Caco-2 (cell line): ENCODE data around the gene SH2D6. TPM values are rescaled to one million over a fixed set of nuclear protein-coding genes. Genes with fewer than 3 reads are reported as not detected.

ENCODE experiments used
- BruUV-seq: library from RNA; stranded (reverse); fragments of 400-500 nt; replicated peaks from 2 replicates; lab custom pipeline; 2021; lab: Mats Ljungman, UMichigan
- CTCF ChIA-PET: fragments of 300-600 bp; sonication (Branson Sonifier 250); formaldehyde crosslinking; loops from one replicate; lab custom pipeline; 2022; ENCODE audit warnings: antibody characterized with exemption; lab: Charles Lee
- POLR2A ChIA-PET: fragments of 300-600 bp; sonication (Branson Sonifier 250); formaldehyde crosslinking; loops from one replicate; lab custom pipeline; 2022; ENCODE audit warnings: antibody characterized with exemption; lab: Charles Lee
- DNase-seq, 2 experiments: peaks; one replicate each; pipeline versions ENCODE4 v3.0.0 to v3.0.0-alpha.2; 2020 to 2022
- H3K27me3 ChIP-seq: replicated peaks from 2 replicates; pipeline ENCODE4 v1.6.0; 2011; ENCODE audit warnings: low read length; ENCODE audit not compliant: control insufficient read depth, insufficient read depth
- H3K36me3 ChIP-seq: 2 replicates; pipeline ENCODE4 v1.5.1; 2011; ENCODE audit warnings: low read length; ENCODE audit not compliant: control insufficient read depth, insufficient read depth
- H3K4me1 ChIP-seq: fragments of 250-450 bp; sonication (Bioruptor Pico); 2 replicates; pipeline ENCODE4 v1.5.1; 2020; ENCODE audit warnings: mild to moderate bottlenecking
- H3K4me3 ChIP-seq: 2 replicates; pipeline ENCODE4 v1.5.1; 2011; ENCODE audit warnings: low read depth, mild to moderate bottlenecking, control low read depth, low read length
- H3K9me3 ChIP-seq: fragments of 250-450 bp; sonication (Bioruptor Pico); 2 replicates; pipeline ENCODE4 v1.5.1; 2020; ENCODE audit warnings: mild to moderate bottlenecking, moderate library complexity
- H3K27ac Mint-ChIP-seq: one replicate; pipeline ENCODE4 v1.8.0; 2022; ENCODE audit warnings: mixed read lengths; ENCODE audit not compliant: unreplicated experiment
- H3K27me3 Mint-ChIP-seq: one replicate; pipeline ENCODE4 v1.8.0; 2022; ENCODE audit warnings: mixed read lengths; ENCODE audit not compliant: insufficient read depth, unreplicated experiment
- H3K36me3 Mint-ChIP-seq: one replicate; pipeline ENCODE4 v1.8.0; 2022; ENCODE audit warnings: mild to moderate bottlenecking, mixed read lengths; ENCODE audit not compliant: insufficient read depth, unreplicated experiment
- H3K4me1 Mint-ChIP-seq: one replicate; pipeline ENCODE4 v1.8.0; 2022; ENCODE audit warnings: low read depth, mixed read lengths; ENCODE audit not compliant: unreplicated experiment
- H3K4me3 Mint-ChIP-seq: one replicate; pipeline ENCODE4 v1.8.0; 2022; ENCODE audit warnings: mild to moderate bottlenecking, moderate library complexity, mixed read lengths; ENCODE audit not compliant: unreplicated experiment
- H3K9me3 Mint-ChIP-seq: one replicate; pipeline ENCODE4 v1.8.0; 2022; ENCODE audit warnings: mixed read lengths; ENCODE audit not compliant: unreplicated experiment
- intact Hi-C: fragments of 100-400 bp; cut with micrococcal nuclease; formaldehyde crosslinking; loops from one replicate; pipeline ENCODE4 v1.10.0; 2022; ENCODE audit not compliant: unreplicated experiment
- total RNA-seq: library from RNA; stranded (reverse); gene quantifications from 2 replicates; pipeline ENCODE4 v1.2.3, GENCODE V29; 2022
- TF ChIP-seq, protein P1 (sequence below), 2 experiments: fragments of 200-600 bp in 1 of 2; IDR thresholded peaks; 1 replicate in 1 of 2; 2 replicates in 1 of 2; pipeline versions ENCODE4 v1.5.1 to v1.8.0; 2011 to 2022; ENCODE audit warnings: antibody characterized with exemption in 1 of 2, control low read depth in 1 of 2, inconsistent platforms in 1 of 2, low read depth in 1 of 2, low read length in 1 of 2, mild to moderate bottlenecking in 1 of 2, moderate library complexity in 1 of 2; ENCODE audit not compliant: insufficient read depth in 1 of 2, severe bottlenecking in 1 of 2, unreplicated experiment in 1 of 2

Gene SH2D6
- total RNA-seq, 1 experiment from 2014 or later = 0.88 TPM

DNA sequence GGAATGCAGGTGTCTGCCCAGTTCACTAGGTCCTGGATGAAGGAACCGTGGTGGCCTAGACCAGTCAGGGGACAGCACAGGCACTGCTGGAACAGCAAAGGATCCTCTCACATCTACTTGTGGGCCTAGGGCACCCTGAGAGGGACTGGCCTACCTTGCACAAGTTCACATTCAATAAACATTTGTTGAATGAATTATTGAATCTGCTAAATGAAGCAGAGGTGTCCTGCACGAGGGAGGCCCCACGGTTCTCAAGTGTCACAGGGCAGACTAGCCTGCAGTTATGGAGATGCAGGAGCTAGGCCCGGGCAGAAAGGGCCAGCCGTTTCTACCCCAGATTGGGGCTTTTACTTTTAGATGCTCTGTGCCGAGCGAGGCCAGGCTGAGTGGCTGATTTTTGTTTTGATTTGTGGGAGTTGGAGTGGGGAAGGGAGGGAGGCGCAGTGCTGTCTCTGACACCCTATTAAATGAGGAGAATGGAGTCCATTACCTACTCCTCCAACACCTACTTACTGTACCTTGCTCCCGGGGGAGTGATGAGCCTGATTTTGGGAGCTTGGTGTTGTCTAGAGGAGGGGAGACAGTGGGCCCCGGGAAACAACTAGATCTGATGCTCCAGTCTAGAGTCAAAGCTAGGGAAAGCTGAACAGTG is 18.4 kb downstream of the SH2D6 start:
- H3K9me3 ChIP-seq = no peaks in the 10 kb centered on the region
- POLR2A ChIA-PET = interaction anchor here (0.6 to 0.8 kb wide), 5 partner anchors 16 to 463 kb away, joined by 3 to 9 read pairs (median 7); no protein-coding TSS in a partner anchor
- no peaks in the 10 kb centered on the region for H3K36me3 Mint-ChIP-seq
- H3K36me3 ChIP-seq = no peaks in the 10 kb centered on the region
- no peak for DNase-seq
- peak overlapping the region; percentile 80 for H3K27ac Mint-ChIP-seq
- no peaks in the 10 kb centered on the region for H3K27me3 Mint-ChIP-seq
- no peaks in the 10 kb centered on the region for H3K9me3 Mint-ChIP-seq
- H3K4me3 Mint-ChIP-seq = peak overlapping the region; percentile 73
- TSS peak; percentile 21 for BruUV-seq
- CTCF ChIA-PET = interaction anchor here (0.6 to 1.0 kb wide), 3 partner anchors 9 to 149 kb away, joined by 3 to 4 read pairs (median 3); no protein-coding TSS in a partner anchor
- H3K4me1 ChIP-seq = peaks cover 18% of the 10 kb centered on the region
- H3K4me3 ChIP-seq = no peak overlapping the region
- intact Hi-C loops = no loop called here
- H3K4me1 Mint-ChIP-seq = peaks cover 6% of the 10 kb centered on the region
- TF ChIP-seq, protein P1, sequence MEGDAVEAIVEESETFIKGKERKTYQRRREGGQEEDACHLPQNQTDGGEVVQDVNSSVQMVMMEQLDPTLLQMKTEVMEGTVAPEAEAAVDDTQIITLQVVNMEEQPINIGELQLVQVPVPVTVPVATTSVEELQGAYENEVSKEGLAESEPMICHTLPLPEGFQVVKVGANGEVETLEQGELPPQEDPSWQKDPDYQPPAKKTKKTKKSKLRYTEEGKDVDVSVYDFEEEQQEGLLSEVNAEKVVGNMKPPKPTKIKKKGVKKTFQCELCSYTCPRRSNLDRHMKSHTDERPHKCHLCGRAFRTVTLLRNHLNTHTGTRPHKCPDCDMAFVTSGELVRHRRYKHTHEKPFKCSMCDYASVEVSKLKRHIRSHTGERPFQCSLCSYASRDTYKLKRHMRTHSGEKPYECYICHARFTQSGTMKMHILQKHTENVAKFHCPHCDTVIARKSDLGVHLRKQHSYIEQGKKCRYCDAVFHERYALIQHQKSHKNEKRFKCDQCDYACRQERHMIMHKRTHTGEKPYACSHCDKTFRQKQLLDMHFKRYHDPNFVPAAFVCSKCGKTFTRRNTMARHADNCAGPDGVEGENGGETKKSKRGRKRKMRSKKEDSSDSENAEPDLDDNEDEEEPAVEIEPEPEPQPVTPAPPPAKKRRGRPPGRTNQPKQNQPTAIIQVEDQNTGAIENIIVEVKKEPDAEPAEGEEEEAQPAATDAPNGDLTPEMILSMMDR (IDR thresholded peaks at IDR 0.05; ENCODE audit: insufficient read depth in 1 of 2, low read depth in 1 of 2, low read length in 1 of 2, severe bottlenecking in 1 of 2, unreplicated experiment in 1 of 2) = no peak
- no peaks in the 10 kb centered on the region for H3K27me3 ChIP-seq

DNA sequence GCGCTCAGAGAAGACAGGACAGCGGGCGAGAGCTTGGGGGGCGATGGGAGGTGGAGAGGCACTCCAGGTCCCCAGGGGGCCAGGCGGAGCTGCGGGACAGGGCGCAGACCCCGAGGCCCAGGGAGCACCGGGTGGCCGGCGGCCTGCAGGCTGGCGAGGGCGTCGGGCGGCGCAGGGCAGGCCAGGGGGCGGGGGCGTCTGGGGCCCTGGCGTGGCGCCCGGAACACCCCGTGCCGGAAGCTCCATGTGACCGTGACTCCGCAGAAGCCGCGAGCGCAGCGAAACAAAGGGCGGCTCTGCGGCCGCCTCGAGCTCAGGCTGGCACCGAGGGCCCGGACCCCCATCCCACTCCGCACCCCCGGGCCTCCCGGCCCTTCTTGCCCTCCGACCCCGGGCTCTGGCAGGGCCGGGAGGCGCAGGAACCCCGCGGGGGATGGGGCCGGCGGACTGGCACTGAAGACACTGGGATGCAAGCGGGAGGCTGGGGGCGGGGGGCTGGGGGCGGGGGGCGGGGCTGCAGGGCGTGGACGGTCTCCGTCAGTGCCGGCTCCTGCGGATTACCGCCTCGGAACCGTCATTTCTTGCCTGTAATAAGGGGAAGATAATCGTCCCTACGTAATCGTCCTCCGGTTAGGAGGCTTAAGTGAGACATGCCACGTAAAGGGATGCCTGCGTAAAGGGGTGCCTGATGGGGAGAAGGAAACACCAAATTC is 19.1 kb downstream of the SH2D6 start:
- Mint-ChIP-seq H3K4me1 (peaks cover 6% of the 10 kb centered on the region), H3K27me3 (no peaks in the 10 kb centered on the region), H3K27ac (peak overlapping the region; percentile 80), H3K9me3 (no peaks in the 10 kb centered on the region), H3K36me3 (no peaks in the 10 kb centered on the region), H3K4me3 (peak overlapping the region; percentile 73)
- intact Hi-C loops = loop anchor here (1.0 kb wide), 1 partner anchor 16 kb away; no protein-coding TSS in a partner anchor
- TF ChIP-seq, protein P1 (IDR thresholded peaks at IDR 0.05; ENCODE audit: insufficient read depth in 1 of 2, low read depth in 1 of 2, low read length in 1 of 2, severe bottlenecking in 1 of 2, unreplicated experiment in 1 of 2) = no peak
- POLR2A ChIA-PET = interaction anchor here (0.5 to 1.5 kb wide), 8 partner anchors 16 to 477 kb away, joined by 3 to 9 read pairs (median 4); no protein-coding TSS in a partner anchor
- CTCF ChIA-PET = interaction anchor here (0.6 to 1.0 kb wide), 2 partner anchors 114 to 148 kb away, joined by 3 to 4 read pairs; no protein-coding TSS in a partner anchor
- no peaks in the 10 kb centered on the region for H3K9me3 ChIP-seq
- peak overlapping the region; percentile 40 for H3K4me3 ChIP-seq
- peak in 1 of 2 experiments; percentile 44 for DNase-seq
- H3K27me3 ChIP-seq = no peaks in the 10 kb centered on the region
- H3K4me1 ChIP-seq = peaks cover 18% of the 10 kb centered on the region
- H3K36me3 ChIP-seq = no peaks in the 10 kb centered on the region
- BruUV-seq = no TSS peak
